ENCODE results near the gene DAAM1. TPM values are rescaled to one million over a fixed set of nuclear protein-coding genes. Genes with fewer than 3 reads are reported as not detected.

The DAAM1 gene
- total and polyA plus RNA-seq, 9 donors: 25.2 to 46.7 (median 37.5) TPM

DNA sequence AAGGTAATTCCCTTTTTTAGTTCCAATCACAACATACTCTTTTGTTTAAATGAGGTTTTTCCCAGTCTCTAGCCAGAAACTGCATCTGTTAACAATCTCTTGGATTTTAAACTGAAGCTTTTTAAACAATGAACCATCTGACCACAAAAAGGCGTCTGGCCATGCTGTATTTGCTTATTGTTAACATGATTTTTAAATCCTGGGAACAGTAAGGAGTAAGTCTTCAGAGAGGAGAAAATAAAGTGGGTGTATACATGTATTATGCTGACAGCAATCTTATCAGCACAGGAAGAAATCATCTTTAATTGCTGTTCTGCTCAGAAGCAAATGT lies 106.2 kb downstream of the DAAM1 start:
- no peak overlapping the region for H3K4me3 ChIP-seq (ENCODE audit: low read length)
- H3K4me1 ChIP-seq (ENCODE audit: control insufficient read depth, insufficient read depth, low read length): peaks cover 6% of the 10 kb centered on the region
- H3K36me3 ChIP-seq (ENCODE audit: control insufficient read depth, insufficient read depth, low read length): peaks cover 24% of the 10 kb centered on the region
- H3K27ac ChIP-seq (ENCODE audit: low read length): peak overlapping the region; percentile 65
- peak; percentile 93 for DNase-seq
- H3K27me3 ChIP-seq (ENCODE audit: control insufficient read depth, insufficient read depth, low read length): no peaks in the 10 kb centered on the region
- no peaks in the 10 kb centered on the region for H3K9me3 ChIP-seq (replicated peaks; ENCODE audit: control insufficient read depth, low read depth, low read length)
- WGBS (ENCODE audit: insufficient coverage): no CpG with 5 or more reads among the region's 1 CpG

DNA sequence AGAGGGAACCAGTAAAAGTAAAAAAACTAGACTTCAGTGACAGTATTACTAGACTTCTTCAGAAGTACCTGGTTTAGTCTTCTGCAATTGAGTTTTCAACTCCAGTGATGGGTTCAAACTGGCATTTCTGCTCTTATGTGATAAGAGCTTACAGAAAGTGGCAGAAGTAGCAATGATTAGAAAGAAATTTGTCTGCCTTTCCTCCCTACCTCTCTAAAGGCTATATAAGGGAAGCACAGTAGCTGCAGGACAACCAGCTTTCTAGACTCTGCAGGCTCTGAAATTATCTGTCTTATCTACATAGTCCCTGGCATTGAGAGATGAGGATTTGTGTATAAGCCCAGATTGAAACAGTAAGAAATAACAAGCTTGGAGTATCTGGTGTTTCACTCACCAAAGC lies 107.5 kb downstream of the DAAM1 start:
- DNase-seq: no peak
- Histone ChIP-seq H3K9me3 (replicated peaks; ENCODE audit: control insufficient read depth, low read depth, low read length) (no peaks in the 10 kb centered on the region), H3K27me3 (ENCODE audit: control insufficient read depth, insufficient read depth, low read length) (no peaks in the 10 kb centered on the region), H3K4me1 (ENCODE audit: control insufficient read depth, insufficient read depth, low read length) (peaks cover 6% of the 10 kb centered on the region), H3K27ac (ENCODE audit: low read length) (no peak overlapping the region), H3K36me3 (ENCODE audit: control insufficient read depth, insufficient read depth, low read length) (peaks cover 22% of the 10 kb centered on the region), H3K4me3 (ENCODE audit: low read length) (no peak overlapping the region)

GRCh38 chr14:59296508-59296907 lies 108.0 kb downstream of the DAAM1 start:
- H3K36me3 ChIP-seq (ENCODE audit: control insufficient read depth, insufficient read depth, low read length): peaks cover 17% of the 10 kb centered on the region
- H3K9me3 ChIP-seq (replicated peaks; ENCODE audit: control insufficient read depth, low read depth, low read length): no peaks in the 10 kb centered on the region
- H3K27me3 ChIP-seq (ENCODE audit: control insufficient read depth, insufficient read depth, low read length): no peaks in the 10 kb centered on the region
- H3K4me1 ChIP-seq (ENCODE audit: control insufficient read depth, insufficient read depth, low read length): peaks cover 6% of the 10 kb centered on the region
- no peak overlapping the region for H3K27ac ChIP-seq (ENCODE audit: low read length)
- no peak for DNase-seq
- H3K4me3 ChIP-seq (ENCODE audit: low read length): no peak overlapping the region
- no CpG with 5 or more reads among the region's 2 CpGs for WGBS (ENCODE audit: insufficient coverage)

DNA sequence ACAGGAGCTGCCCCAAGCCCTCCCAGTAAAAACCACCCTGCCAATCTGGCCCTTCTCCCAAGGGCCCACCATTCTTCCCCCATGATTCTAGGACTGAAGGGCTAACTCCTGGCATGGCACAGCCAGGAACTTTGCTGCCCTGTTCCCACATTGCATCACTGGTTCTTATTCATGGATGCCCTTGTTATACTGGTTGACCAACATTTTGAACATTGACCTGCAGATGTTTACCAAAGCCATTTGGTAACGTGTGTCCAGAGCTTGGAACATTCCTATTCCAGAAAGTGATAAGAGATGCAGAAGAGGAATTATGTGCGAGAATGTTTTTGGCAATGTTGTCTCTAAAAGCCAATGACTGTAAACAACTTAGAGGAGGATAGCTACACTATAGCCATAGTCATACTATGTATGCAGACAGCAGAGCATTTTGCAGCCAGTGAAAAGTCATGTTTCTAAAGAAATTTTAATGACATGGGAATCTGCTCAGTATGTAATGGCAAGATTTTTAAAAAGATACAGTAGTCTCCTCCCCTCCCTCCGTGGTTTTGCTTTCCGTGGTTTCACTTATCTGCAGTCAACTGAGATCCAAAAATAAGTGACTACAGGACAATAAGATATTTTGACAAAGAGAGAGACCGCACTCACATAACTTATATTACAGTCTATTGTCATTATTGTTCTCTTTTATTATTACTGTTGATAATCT lies 108.8 kb downstream of the DAAM1 start:
- Histone ChIP-seq H3K27me3 (ENCODE audit: control insufficient read depth, insufficient read depth, low read length) (no peaks in the 10 kb centered on the region), H3K36me3 (ENCODE audit: control insufficient read depth, insufficient read depth, low read length) (peaks cover 9% of the 10 kb centered on the region), H3K4me1 (ENCODE audit: control insufficient read depth, insufficient read depth, low read length) (peaks cover 6% of the 10 kb centered on the region), H3K4me3 (ENCODE audit: low read length) (no peak overlapping the region), H3K27ac (ENCODE audit: low read length) (no peak overlapping the region), H3K9me3 (replicated peaks; ENCODE audit: control insufficient read depth, low read depth, low read length) (no peaks in the 10 kb centered on the region)
- DNase-seq: no peak
- no CpG with 5 or more reads among the region's 5 CpGs for WGBS (ENCODE audit: insufficient coverage)

GRCh38 chr14:59299731-59300130 lies 111.3 kb downstream of the DAAM1 start:
- Histone ChIP-seq H3K36me3 (ENCODE audit: control insufficient read depth, insufficient read depth, low read length) (peaks cover 4% of the 10 kb centered on the region), H3K4me1 (ENCODE audit: control insufficient read depth, insufficient read depth, low read length) (peaks cover 2% of the 10 kb centered on the region), H3K4me3 (ENCODE audit: low read length) (no peak overlapping the region), H3K27me3 (ENCODE audit: control insufficient read depth, insufficient read depth, low read length) (no peaks in the 10 kb centered on the region), H3K9me3 (replicated peaks; ENCODE audit: control insufficient read depth, low read depth, low read length) (no peaks in the 10 kb centered on the region), H3K27ac (ENCODE audit: low read length) (no peak overlapping the region)
- DNase-seq: no peak
- 100% methylated on average over 1 of the region's 1 CpG for WGBS (ENCODE audit: insufficient coverage)

DNA sequence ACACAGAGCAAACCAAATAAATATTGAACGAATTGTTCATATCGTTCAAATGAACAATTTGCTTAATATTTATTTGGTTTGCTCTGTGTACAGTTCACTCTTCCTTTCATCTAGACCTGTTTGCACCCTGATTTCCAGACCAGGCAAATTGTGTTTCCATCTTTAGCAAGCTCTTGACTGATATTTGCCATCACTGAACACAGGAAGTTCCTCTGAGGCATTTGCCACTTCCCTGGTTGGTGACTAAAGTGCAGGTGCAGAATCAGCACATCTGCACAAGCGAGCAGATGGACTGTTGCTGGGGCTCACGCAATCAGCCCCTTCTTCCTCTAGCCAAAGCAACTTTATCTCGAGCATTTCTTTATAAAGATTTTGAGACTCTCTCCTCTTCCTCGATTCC lies 112.9 kb downstream of the DAAM1 start:
- peaks cover 2% of the 10 kb centered on the region for H3K4me1 ChIP-seq (ENCODE audit: control insufficient read depth, insufficient read depth, low read length)
- H3K4me3 ChIP-seq (ENCODE audit: low read length): no peak overlapping the region
- no peaks in the 10 kb centered on the region for H3K36me3 ChIP-seq (ENCODE audit: control insufficient read depth, insufficient read depth, low read length)
- H3K9me3 ChIP-seq (replicated peaks; ENCODE audit: control insufficient read depth, low read depth, low read length): no peaks in the 10 kb centered on the region
- no peaks in the 10 kb centered on the region for H3K27me3 ChIP-seq (ENCODE audit: control insufficient read depth, insufficient read depth, low read length)
- peak; percentile 63 for DNase-seq
- no CpG with 5 or more reads among the region's 6 CpGs for WGBS (ENCODE audit: insufficient coverage)
- H3K27ac ChIP-seq (ENCODE audit: low read length): no peak overlapping the region

GRCh38 chr14:59302313-59302712 lies 113.8 kb downstream of the DAAM1 start:
- no peak overlapping the region for H3K27ac ChIP-seq (ENCODE audit: low read length)
- H3K36me3 ChIP-seq (ENCODE audit: control insufficient read depth, insufficient read depth, low read length): no peaks in the 10 kb centered on the region
- no CpG with 5 or more reads among the region's 2 CpGs for WGBS (ENCODE audit: insufficient coverage)
- no peak for DNase-seq
- no peak overlapping the region for H3K4me3 ChIP-seq (ENCODE audit: low read length)
- no peaks in the 10 kb centered on the region for H3K27me3 ChIP-seq (ENCODE audit: control insufficient read depth, insufficient read depth, low read length)
- H3K4me1 ChIP-seq (ENCODE audit: control insufficient read depth, insufficient read depth, low read length): peaks cover 2% of the 10 kb centered on the region
- no peaks in the 10 kb centered on the region for H3K9me3 ChIP-seq (replicated peaks; ENCODE audit: control insufficient read depth, low read depth, low read length)

DNA sequence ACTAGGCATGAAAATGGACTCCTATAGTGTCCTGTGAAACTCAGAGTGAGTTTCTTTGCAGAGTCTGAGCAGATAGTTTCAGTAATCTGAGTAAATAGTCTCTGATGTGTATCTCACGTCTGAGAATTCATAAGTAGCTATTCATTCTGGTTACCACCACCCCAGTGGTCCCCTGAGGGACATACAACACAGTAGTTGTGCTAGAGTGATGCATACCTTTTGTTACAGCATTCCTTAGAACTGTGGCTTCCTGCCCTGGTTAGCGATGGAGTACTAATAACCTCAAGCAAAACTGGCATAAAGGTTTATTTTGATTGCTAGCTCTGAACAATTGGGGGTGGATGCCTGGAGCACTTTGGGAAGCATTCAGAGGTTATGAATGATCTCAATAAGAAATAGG lies 114.7 kb downstream of the DAAM1 start:
- H3K9me3 ChIP-seq (replicated peaks; ENCODE audit: control insufficient read depth, low read depth, low read length): no peaks in the 10 kb centered on the region
- peaks cover 2% of the 10 kb centered on the region for H3K4me1 ChIP-seq (ENCODE audit: control insufficient read depth, insufficient read depth, low read length)
- no peak overlapping the region for H3K4me3 ChIP-seq (ENCODE audit: low read length)
- 86% methylated on average over 1 of the region's 2 CpGs for WGBS (ENCODE audit: insufficient coverage)
- no peaks in the 10 kb centered on the region for H3K27me3 ChIP-seq (ENCODE audit: control insufficient read depth, insufficient read depth, low read length)
- H3K36me3 ChIP-seq (ENCODE audit: control insufficient read depth, insufficient read depth, low read length): no peaks in the 10 kb centered on the region
- H3K27ac ChIP-seq (ENCODE audit: low read length): no peak overlapping the region
- no peak for DNase-seq

GRCh38 chr14:59305231-59305630 lies 116.8 kb downstream of the DAAM1 start:
- Histone ChIP-seq H3K9me3 (replicated peaks; ENCODE audit: control insufficient read depth, low read depth, low read length) (no peaks in the 10 kb centered on the region), H3K36me3 (ENCODE audit: control insufficient read depth, insufficient read depth, low read length) (no peaks in the 10 kb centered on the region), H3K4me3 (ENCODE audit: low read length) (no peak overlapping the region), H3K27ac (ENCODE audit: low read length) (no peak overlapping the region), H3K4me1 (ENCODE audit: control insufficient read depth, insufficient read depth, low read length) (peaks cover 6% of the 10 kb centered on the region), H3K27me3 (ENCODE audit: control insufficient read depth, insufficient read depth, low read length) (no peaks in the 10 kb centered on the region)
- DNase-seq: no peak

- Histone ChIP-seq H3K27ac (ENCODE audit: low read length) (no peak overlapping the region), H3K36me3 (ENCODE audit: control insufficient read depth, insufficient read depth, low read length) (no peaks in the 10 kb centered on the region), H3K9me3 (replicated peaks; ENCODE audit: control insufficient read depth, low read depth, low read length) (no peaks in the 10 kb centered on the region), H3K4me3 (ENCODE audit: low read length) (no peak overlapping the region), H3K27me3 (ENCODE audit: control insufficient read depth, insufficient read depth, low read length) (no peaks in the 10 kb centered on the region), H3K4me1 (ENCODE audit: control insufficient read depth, insufficient read depth, low read length) (peaks cover 6% of the 10 kb centered on the region)
- no CpG with 5 or more reads among the region's 1 CpG for WGBS (ENCODE audit: insufficient coverage)
- DNase-seq: no peak
Observed at GRCh38 chr14:59305836-59306555, 117.5 kb downstream of the DAAM1 start.

Data from muscle of leg (tissue), 11 donors.